Smooth muscle cell (in vitro differentiated cells): ENCODE data around the gene PAK4. TPM values are rescaled to one million over a fixed set of nuclear protein-coding genes. Genes with fewer than 3 reads are reported as not detected.

Source experiments
- DNase-seq: peaks from one replicate; lab custom pipeline; 2025; ENCODE audit not compliant: unreplicated experiment; lab: John Stamatoyannopoulos, UW
- H2AFZ ChIP-seq: fragments of 200-600 bp; sonication (generic); 2 replicates; pipeline ENCODE4 v1.6.0; 2016; ENCODE audit warnings: antibody characterized with exemption, low read depth, mild to moderate bottlenecking
- H3F3A ChIP-seq: fragments of 200-600 bp; sonication (generic); 2 replicates; pipeline ENCODE4 v1.6.0; 2017; ENCODE audit warnings: antibody characterized with exemption, low read depth
- H3K27ac ChIP-seq: fragments of 200-600 bp; sonication (generic); 2 replicates; pipeline ENCODE4 v1.5.1; 2016; ENCODE audit warnings: low read depth, mild to moderate bottlenecking
- H3K27me3 ChIP-seq: fragments of 200-600 bp; sonication (generic); 2 replicates; pipeline ENCODE4 v1.6.1; 2016; ENCODE audit warnings: low read depth, mild to moderate bottlenecking
- H3K36me3 ChIP-seq: fragments of 200-600 bp; sonication (generic); 2 replicates; pipeline ENCODE4 v1.5.1; 2016; ENCODE audit warnings: low read depth
- H3K4me1 ChIP-seq: fragments of 200-600 bp; sonication (generic); 2 replicates; pipeline ENCODE4 v1.5.1; 2016; ENCODE audit warnings: low read depth
- H3K4me2 ChIP-seq: fragments of 200-600 bp; sonication (generic); 2 replicates; pipeline ENCODE4 v1.6.0; 2016; ENCODE audit warnings: mild to moderate bottlenecking
- H3K4me3 ChIP-seq: fragments of 200-600 bp; sonication (generic); 2 replicates; pipeline ENCODE4 v1.5.1; 2016; ENCODE audit warnings: mild to moderate bottlenecking
- H3K79me2 ChIP-seq: fragments of 200-600 bp; sonication (generic); 2 replicates; pipeline ENCODE4 v1.6.0; 2016; ENCODE audit warnings: low read depth, mild to moderate bottlenecking
- H3K9ac ChIP-seq: fragments of 200-600 bp; sonication (generic); 2 replicates; pipeline ENCODE4 v1.6.0; 2016; ENCODE audit warnings: low read depth
- H3K9me3 ChIP-seq: fragments of 200-600 bp; sonication (generic); replicated peaks from 2 replicates; pipeline ENCODE4 v1.5.1; 2016; ENCODE audit warnings: low read depth
- H4K20me1 ChIP-seq: fragments of 200-600 bp; sonication (generic); 2 replicates; pipeline ENCODE4 v1.6.0; 2016; ENCODE audit warnings: low read depth
- CTCF ChIP-seq: fragments of 200-600 bp; sonication (generic); IDR thresholded peaks from 2 replicates; pipeline ENCODE4 v1.5.1; 2017; ENCODE audit warnings: borderline replicate concordance, mild to moderate bottlenecking, antibody characterized with exemption; ENCODE audit not compliant: insufficient read depth, poor library complexity, severe bottlenecking
- WGBS: methylation state at CpG from one replicate; pipeline ENCODE4 v1.1.7; 2016; ENCODE audit warnings: low lambda C conversion rate; 5-methylcytosine and 5-hydroxymethylcytosine counted together
- polyA plus RNA-seq: library from polyadenylated mRNA; unstranded; fragments of >200 nt; fragmentation: Nextera tagmentation; extraction: Ambion mirVana; gene quantifications from 2 replicates; pipeline ENCODE4 v1.2.1, GENCODE V29; 2016
- total RNA-seq: library from RNA; depleted of rRNA; stranded (reverse); fragments of >200 nt; gene quantifications from 2 replicates; pipeline ENCODE4 v1.2.3, GENCODE V29; 2014

Gene PAK4
- total and polyA plus RNA-seq, 2 experiments from 2014 or later, result 11.8 to 19.1 TPM

GRCh38 chr19:39135701-39136100, 10.1 kb downstream of the PAK4 start:
- H4K20me1 ChIP-seq, result peaks cover 99% of the 10 kb centered on the region
- no peak for TF ChIP-seq CTCF
- no peaks in the 10 kb centered on the region for H3K9me3 ChIP-seq
- no peaks in the 10 kb centered on the region for H3K36me3 ChIP-seq
- H3K4me3 ChIP-seq, result no peak overlapping the region
- H3K9ac ChIP-seq, result no peak overlapping the region
- no peaks in the 10 kb centered on the region for H3K27me3 ChIP-seq
- 95% methylated on average over 6 of the region's 13 CpGs for WGBS
- H3K4me1 ChIP-seq, result peaks cover 29% of the 10 kb centered on the region
- no peak for DNase-seq
- no peak overlapping the region for H2AFZ ChIP-seq
- H3K4me2 ChIP-seq, result no peak overlapping the region
- H3F3A ChIP-seq, result peaks cover 6% of the 10 kb centered on the region
- H3K79me2 ChIP-seq, result peaks cover 69% of the 10 kb centered on the region
- H3K27ac ChIP-seq, result no peak overlapping the region

DNA sequence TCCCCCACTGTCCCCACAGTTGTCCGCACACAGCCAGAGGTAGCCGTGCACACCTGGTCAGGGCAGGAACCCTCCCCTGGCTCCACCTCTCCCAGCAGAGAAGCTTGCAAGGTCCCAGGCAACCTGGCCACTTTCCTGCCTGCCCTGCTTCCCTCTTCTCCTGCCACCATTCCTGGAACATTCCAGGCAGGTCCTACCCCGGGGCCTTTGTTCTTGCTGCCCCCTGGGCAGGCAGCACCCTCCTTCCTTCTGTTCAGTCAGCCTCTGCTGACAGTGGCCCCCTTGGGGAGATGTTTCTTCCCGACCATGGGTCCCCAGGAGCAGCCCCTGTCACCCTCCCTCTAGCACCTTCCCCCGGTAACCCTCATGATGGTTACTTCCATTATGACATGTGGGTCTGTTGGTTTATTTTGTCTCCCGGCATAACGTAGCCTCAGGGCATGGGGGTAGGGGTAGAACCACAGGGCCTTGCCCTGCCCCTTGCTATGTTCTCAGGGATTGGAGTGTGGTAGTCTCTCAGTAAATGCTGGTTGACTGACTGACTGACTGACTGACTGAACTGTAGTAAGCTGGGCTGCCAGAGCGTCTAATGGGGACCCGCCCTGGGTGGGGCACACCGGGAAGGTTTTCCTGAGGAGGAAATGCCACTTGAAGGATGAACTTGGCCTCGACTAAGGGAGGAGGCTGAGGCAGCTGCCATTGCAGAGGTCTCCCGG, 10.8 kb downstream of the PAK4 start:
- Histone ChIP-seq H3K36me3 (no peaks in the 10 kb centered on the region), H3K9ac (no peak overlapping the region), H4K20me1 (peaks cover 99% of the 10 kb centered on the region), H2AFZ (no peak overlapping the region), H3K27ac (no peak overlapping the region), H3K9me3 (no peaks in the 10 kb centered on the region), H3K4me3 (no peak overlapping the region), H3K79me2 (peaks cover 64% of the 10 kb centered on the region), H3K4me1 (peaks cover 29% of the 10 kb centered on the region), H3K4me2 (no peak overlapping the region), H3K27me3 (no peaks in the 10 kb centered on the region), H3F3A (peaks cover 6% of the 10 kb centered on the region)
- WGBS, result 76% methylated on average over 12 of the region's 12 CpGs
- DNase-seq, result no peak
- TF ChIP-seq CTCF, result no peak

DNA sequence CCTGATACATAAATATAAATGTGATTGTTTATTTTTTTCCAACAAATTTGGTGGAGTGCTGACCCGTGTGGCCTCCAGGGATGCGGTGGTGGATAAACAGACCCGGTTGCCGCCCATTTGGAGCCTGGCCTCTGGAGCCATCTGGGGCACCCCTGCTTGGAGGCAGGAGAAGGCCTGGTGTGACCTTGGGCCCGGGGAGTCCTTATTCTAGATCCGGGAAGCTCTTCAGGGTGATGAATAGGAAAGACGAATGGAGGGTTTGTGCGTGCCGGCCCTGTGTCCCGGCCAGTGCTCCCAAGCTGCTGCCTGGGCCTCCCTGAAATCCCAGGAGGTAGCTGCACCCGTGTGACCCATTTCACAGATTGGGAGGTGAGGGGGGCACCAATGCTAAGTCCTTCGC, 11.5 kb downstream of the PAK4 start:
- H3K36me3 ChIP-seq, result no peaks in the 10 kb centered on the region
- 94% methylated on average over 12 of the region's 12 CpGs for WGBS
- TF ChIP-seq CTCF, result no peak
- no peaks in the 10 kb centered on the region for H3K27me3 ChIP-seq
- no peak overlapping the region for H3K9ac ChIP-seq
- no peak overlapping the region for H3K27ac ChIP-seq
- peaks cover 29% of the 10 kb centered on the region for H3K4me1 ChIP-seq
- no peaks in the 10 kb centered on the region for H3K9me3 ChIP-seq
- no peak overlapping the region for H3K4me2 ChIP-seq
- peaks cover 64% of the 10 kb centered on the region for H3K79me2 ChIP-seq
- no peak for DNase-seq
- H4K20me1 ChIP-seq, result peaks cover 99% of the 10 kb centered on the region
- H3F3A ChIP-seq, result peaks cover 6% of the 10 kb centered on the region
- H2AFZ ChIP-seq, result no peak overlapping the region
- no peak overlapping the region for H3K4me3 ChIP-seq
